Amniotic stem cell (primary cell): ENCODE data around the gene ARSB.
"Not testable (repeated sequence)": the region's sequence is repeated elsewhere in the genome, so short reads cannot be mapped to it uniquely, and the experiment has no call there.

Experiments
- DNase-seq: peaks from one replicate; lab custom pipeline; 2025; lab: John Stamatoyannopoulos, UW

The ARSB gene

DNA sequence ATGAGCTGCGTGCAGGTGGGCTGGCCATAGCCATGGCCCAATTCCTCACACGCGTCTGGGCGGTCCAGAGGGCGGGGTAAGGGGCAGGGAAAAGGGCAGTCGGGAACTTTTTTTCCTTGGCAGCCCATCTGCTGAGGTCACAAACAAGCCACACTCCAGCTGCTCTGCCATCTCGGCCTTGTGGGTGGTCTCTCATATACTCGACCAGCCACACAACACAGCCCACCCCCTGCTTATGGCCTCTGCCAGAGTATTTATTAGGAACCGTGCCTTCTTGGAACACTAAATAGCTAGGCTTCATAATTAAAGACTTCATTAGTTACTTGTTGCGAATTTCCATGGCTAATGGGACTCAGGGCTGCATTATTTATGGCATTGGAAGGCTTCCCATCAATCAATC, 238.1 kb downstream of the ARSB start:
- no peak for DNase-seq

DNA sequence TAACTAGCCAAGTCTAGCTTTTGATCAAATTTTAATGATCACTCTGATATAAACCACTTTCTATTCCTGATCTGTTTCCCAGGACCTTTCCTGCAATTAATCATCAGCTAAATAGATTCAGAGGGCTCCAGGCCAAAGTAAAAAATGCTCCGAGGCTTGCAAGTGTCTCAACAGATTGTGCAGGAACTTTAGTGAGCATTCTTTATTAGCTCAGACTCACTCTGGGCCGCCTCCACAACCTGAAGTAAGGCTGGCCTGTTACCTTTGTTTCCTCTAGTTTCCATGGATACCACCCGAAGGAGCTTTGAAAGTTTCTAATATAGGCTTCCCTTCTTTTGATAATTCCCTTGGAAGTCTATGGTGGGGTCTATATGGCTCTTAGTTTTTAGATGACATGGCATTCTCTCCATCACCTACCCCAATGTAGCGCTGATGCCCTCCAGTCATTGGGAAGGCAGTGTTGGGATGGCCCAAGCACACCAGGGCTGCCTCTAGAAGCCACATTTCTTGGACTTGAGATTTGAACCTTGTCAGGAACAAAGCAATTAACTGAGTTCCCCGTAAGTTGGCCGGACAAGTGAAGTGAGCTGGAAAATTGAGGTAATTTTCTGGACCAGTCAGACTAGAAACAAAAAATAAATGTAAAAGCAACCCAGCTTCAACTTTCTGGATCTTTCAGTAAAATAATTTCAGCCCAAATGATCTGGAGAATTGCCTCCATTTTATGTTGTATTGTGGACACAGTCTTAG, 238.9 kb downstream of the ARSB start:
- no peak for DNase-seq

DNA sequence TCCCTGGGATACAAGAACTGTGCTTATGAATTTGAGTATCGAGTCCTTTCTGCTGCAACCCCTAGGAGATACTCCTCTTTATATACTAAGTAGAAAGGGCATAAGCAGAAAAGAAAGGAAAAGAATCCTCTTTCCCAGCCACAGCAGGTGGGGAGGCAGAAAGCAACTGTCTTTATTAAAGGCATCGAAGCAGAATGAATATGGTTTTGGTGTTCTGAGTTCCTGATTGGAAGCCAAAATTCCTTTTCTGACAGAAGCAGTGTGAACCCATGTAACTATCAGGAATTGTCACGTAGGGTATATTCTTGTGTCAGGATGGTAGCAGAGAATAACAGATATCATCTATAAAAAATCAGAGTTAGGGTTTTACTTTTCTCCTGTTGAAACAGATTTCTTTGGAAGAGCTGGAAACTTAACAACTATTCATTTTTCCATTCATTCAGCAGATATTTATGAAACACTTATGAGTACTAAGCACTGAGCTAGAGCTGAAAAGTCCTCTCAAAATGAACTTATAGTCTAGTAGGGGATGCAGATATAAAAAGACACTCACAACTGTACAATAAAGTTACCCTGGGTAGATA, 240.1 kb downstream of the ARSB start:
- no peak for DNase-seq

DNA sequence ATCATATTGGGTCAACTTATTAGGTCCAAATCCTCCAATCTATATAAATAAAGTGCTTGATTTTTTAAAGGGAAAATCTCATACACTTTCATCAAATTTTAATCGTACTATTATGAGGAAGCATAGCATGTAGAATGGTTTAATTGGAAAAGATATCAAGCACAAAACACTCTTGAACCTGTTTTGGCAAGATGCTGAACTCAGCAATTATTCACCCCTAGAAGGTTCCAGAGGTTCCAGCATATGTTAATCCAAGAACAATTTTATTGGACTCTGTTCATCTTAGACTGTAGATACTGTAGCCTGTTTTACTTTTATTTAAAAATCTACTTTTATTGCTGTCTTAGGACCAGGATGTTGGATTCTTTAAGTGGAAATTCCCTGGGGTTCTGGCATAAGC, 244.1 kb downstream of the ARSB start:
- DNase-seq, result no peak

DNA sequence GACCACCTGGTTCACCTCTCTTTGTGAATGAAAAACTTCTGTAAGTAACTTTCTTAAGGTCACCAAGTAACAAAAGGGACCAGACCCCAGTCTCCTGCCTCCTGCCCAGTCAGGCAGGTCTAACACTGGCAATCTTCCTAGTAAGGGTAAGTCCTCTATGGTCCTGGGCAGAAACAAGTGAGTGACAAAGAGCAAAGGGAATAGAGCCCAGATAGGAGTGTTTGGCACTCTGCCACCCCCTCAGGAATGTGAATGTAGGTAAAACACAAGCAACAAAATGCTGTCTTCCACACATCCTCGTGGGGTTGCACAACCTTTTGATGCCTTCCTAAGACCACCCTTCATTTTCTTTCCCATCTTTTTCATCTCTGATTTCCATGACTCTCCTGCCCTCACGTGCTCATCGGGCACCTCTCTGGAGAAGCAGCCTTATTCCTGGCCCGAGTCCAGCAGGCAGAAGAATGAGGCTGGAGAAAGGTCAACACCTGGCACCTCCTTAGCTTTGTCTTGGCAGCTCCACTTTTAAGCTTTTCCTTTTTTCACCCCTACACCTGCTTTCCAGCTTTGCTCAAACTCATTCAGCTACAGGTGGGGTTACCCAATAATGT, 246.3 kb downstream of the ARSB start:
- no peak for DNase-seq

DNA sequence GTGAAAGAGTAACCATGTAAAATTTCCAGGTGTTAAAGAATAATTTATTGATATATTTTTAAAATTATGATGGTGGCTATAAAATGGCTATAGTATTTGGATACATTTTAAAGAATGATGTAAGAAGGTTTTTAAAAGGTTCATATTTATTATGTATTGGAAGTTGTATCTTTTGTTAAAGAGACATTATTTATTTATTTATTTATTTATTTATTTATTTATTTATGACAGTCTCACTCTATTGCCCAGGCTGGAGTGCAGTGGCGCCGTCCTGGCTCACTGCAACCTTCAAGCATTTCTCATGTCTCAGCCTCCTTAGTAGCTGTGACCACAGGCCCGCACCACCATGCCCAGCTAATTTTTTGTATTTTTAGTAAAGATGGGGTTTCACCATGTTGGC, 247.0 kb downstream of the ARSB start:
- no peak for DNase-seq

DNA sequence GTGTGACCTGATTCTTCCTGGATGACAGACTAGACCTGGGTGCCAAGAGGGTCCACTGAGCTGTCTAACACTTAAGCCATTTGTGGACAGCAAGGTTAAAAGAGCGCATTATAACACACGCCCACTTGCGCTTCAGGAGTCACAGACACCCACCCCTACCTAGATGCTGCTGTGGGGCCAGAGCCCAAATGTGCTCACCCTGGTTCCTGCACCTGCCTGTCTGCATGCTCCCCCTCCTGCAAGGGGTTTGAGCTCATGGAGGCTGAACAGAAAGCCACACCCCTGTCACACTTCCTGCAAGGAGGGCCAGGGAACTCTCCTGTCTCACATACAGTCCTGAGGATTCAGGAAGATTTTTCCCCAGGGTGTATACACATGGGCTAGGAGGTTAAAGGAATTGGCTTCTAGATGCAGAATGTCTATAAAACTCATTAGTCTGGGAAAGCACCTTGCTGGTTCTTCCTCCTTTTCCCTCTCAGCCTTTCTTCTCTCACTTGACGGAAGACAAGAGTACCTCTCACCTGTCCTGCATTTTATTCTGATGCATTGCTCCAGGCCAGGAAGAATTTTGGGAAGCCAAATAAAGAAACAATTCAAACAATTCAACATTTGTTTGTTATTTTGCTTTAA, 249.2 kb downstream of the ARSB start:
- no peak for DNase-seq

DNA sequence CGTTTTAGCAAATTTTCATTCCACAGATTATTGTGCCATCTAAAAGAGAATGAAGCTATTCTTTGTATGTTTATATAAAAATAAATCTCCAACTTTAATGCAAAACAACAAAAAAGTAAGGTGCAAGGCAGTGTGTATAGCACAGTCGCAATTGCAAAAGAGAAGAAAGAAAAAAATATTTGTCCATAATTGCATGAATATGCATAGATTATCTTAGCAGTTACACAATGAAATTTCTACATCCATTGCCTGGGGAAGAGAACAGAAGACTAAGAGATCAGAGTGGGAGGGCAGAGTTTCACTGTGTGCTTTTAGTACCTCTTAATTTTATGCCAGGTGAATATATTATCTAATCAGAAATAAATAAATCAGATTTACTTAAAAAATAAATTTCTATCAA, 250.2 kb downstream of the ARSB start:
- DNase-seq, result no peak

DNA sequence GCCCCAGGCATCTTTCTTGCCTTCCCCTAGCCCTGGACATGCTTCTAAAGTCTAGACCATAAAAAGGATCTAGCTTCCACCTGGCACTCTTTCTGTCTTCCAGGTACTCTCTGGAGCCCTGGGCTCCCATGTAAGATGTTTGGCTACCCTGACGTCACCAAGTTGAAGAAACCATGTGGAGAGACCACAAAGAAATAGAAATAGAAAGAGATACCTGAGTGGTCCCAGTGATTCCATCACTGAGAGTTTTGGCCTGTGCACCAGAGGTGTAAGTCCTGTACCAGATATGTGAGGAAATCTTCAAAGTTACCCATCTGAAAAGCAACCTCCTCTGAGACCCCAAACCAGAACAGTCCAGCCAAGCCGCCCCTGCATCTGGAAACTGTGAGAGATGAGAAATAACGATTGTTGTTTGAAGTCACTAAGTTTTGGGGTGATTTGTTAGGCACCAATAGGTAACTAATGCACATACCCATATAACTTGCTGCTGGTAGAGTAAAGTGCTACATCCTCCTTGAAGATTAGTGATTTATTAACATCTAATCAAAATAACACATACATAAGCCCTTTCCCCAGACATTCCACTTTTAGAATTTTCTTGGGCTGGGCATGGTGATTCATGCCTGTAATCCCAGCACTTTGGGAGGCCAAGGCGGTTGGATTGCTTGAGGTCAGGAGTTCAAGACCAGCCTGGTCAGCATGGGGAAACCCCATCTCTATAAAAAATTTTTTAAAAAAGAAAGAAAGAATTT, 250.8 kb downstream of the ARSB start:
- DNase-seq, result no peak

DNA sequence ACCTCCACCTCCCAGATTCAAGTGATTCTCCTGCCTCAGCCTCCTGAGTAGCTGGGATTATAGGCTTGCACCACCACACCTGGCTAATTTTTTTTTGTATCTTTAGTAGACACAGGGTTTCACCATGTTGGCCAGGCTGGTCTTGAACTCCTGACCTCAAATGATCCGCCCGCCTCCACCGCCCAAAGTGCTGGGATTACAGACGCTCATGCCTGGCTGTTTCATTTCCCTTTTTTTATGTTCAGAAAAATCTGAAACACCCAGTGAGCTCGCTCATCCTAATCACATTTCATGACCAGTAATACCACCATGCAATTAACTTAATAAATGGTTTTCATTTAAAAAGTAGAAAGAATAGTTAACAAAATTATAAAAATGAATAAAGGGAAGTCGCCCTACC, 252.4 kb downstream of the ARSB start:
- not testable (repeated sequence) for DNase-seq

DNA sequence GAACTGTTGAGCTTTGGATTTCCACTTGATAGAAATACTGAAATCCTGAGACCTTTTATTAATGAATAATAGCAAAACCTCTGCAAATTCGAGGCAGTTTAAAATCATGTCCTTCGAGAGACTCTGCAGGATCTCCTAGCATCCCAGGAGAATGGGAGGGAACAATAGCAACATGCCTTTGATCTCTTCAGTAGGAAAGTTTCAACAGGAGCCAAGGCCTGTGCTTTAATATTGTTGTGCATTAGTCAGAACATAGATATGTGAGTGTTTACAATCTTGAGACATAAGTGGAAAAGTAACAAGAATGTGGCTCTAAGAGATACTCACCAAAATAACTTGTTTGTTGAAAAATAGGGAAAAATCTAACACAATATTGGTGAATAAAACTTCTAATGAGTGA, 253.2 kb downstream of the ARSB start:
- DNase-seq, result no peak

DNA sequence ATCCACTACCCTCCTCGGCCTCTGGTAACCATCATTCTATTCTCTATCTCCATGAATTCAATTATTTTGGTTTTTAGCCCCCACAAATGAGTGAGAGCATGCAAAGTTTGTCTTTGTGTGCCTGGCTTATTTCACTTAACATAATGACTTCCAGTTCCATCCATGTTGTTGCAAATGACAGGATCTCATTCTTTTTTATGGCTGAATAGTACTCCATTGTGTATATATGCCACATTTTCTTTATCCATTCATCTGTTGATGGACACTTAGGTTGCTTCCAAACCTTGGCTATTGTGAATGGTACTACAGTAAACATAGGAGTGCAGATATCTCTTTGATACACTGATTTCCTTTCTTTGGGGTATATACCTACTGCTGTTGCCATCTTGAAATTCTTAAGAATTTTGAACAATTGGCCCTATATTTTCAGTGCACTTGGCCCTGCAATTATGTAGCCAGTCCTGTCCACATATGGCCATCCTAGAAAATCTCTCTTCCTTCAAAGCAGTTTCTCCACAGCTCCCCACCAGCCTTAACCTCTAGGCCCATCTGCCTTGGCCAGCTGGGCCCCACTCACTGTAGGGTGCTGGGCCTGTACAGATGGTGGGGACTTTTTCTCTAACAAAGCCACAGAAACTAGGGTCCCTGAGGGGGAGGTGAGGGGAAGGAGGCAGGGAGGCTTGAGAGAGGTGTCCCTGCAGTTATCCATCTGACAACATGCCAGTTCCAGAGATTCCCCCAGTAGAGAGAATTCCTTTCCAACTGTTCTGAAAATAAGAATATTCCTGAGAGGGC, 254.6 kb downstream of the ARSB start:
- DNase-seq, result no peak

DNA sequence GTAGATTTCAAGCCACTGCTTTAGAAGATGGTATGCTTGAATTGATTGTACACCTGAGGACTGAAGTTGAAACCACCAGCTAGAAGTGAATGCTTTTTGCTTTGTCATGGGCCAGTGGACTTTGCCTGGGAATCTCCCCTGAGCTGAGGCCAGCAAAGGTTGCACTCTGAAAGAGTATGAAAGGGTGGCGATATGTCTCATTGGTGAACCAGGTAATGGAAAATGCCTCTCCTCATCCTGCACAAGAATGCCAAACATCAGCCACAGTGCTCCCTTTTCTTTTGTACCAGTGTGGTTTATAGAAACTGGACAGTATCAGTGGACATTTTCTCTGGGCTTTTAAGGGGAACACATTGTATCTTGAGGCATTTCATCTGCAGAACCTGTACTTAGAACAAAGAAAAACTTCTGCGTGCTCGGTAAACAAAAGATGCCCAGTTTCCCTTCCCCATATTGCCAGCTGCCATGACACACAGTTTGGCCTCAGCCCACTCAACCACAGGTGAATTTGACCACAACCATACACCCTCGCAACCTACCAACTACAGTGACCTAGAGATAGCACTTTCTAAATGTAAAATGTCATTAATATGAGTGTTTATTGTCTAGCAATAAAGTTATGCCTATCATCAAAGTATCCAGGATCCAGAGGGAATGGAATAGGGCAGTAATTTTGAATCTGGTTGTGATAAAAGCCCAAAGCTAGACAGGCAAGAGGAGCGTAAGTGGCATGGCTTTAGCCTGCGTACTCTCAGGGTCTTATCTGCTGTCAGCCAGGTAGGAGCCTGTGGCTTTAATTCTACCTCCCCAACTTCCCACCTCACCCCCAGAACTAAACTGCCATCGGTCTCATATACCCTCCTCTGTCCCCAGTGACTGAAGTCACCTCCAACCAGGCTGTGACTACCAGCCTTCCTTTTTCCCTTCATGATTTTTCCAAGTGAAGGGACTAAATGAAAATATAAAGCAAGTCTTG, 257.0 kb downstream of the ARSB start:
- no peak for DNase-seq
